ENCODE measurements around the gene NUP160.
"Not testable (repeated sequence)": the region's sequence is repeated elsewhere in the genome, so short reads cannot be mapped to it uniquely, and the experiment has no call there.

NUP160 gene

GRCh38 chr11:47860536-47860935 is 12.4 kb upstream of the NUP160 start:
- DNase-seq = no peak

DNA sequence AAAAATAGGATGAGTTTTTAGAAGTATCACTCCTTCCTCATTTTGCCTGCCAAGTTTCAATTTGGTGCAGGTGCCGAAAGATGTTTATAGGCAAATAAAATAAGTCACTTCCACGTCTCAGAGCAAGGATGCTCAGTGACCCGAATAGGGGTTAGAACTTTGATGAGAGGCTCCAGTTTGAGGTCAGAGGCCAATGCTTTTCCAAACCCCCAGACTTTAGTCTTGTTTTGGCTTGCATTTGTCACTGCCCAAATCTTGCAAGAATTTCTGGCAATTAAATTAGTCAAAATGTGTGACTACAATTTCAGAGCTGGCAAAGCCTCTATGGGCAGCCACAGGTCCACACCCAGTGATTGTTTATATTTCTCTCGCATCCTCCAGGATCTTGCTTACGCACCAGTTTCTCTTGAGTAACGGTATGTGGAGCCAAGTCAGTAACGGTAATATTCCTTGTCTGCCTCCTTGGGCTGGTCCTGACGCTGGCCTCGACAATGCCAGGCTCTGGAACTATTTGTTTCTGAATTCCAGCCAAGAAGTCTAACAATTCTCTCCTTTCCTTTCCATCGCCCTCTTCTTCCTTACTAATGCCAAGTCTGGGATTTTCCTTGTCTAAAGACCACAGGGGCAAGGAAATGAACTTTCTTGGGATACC is 9.9 kb upstream of the NUP160 start:
- DNase-seq = no peak

DNA sequence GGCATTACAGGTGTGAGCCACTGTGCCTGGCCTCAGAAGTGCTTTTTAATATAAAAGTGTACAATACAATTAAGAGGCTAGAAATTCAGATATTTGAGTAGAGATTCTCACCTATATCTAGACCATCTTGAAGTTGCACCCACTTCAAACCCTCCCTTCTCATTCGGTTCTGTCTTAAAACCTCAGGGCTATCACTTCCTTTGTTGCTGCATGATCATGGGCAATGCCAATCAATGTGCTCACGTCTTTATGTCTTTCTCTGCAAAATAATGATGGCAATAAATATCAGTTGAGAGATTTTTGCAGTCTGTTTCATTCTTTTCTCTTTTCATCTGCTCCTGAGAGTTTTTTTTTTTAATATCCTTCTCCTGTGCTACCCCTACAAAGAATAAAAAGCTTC is 9.3 kb upstream of the NUP160 start:
- no peak for DNase-seq

GRCh38 chr11:47856186-47856585 is 8.0 kb upstream of the NUP160 start:
- no peak for DNase-seq

- DNase-seq = no peak
These were observed 6.5 kb upstream of the NUP160 start for GRCh38 chr11:47854667-47855066.

- no peak for DNase-seq
These were observed 3.9 kb upstream of the NUP160 start for GRCh38 chr11:47852053-47852452.

DNA sequence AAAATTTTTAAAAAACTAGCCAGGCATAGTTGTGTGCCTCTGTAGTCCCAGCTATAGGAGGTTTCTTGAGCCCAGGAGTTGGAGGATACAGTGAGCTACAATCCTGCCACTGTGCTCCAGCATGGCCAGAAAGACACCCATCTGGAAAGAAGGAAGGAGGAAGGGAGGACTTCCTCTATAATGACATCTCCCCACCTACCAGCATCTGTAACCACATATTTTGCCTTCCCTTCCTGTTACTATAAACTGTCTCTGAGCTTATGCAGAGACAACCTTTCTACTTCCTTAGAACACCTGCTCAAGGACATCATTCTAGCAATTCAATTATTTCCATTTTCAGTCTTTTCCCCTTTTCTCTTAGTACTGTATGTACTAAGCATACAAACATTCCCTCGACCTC is 2.2 kb upstream of the NUP160 start:
- no peak for DNase-seq

DNA sequence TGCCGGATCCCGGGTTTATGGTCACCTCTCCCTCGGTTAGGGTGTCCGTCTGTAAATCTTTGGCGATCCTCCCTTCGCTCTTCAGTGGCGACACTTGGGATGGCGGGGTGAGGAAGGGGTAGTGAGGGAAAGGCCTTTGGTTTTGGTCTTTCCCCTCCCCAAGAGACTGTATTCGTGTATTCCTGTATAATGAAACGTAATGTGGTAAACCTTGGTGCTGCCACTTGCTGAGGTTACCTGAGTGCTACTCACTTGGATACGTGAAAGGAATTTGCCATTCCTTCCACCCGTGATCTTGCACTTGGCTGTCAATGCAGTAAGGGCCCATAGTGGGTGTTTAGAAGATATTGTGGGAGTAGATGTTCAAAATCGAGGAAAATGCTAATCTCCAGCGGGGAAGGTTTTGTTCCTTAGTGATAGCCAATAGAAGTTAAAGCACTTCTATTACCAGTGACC is 578 bp upstream of the NUP160 start:
- DNase-seq = no peak

- DNase-seq = no peak
These were observed 636 bp downstream of the NUP160 start for GRCh38 chr11:47847537-47847891.

DNA sequence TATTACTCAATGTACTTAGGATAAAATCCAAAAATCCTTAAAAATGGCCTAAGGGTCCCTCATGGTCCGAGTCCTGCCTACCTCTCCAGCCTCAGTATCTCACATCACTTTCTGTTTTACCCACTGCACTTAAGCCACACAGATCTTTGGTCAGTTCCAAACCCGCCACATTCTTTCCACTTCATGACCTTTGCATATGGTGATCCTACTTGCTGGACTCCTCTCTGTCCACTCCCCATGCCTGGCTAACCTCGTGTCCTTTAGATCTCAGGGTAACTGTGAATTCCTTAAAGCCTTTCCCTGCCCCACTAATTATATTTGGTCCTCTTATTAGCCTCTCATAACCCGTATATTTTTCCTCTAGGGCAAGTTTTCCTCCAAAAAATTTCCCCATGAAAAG is 1.2 kb downstream of the NUP160 start:
- DNase-seq = no peak

DNA sequence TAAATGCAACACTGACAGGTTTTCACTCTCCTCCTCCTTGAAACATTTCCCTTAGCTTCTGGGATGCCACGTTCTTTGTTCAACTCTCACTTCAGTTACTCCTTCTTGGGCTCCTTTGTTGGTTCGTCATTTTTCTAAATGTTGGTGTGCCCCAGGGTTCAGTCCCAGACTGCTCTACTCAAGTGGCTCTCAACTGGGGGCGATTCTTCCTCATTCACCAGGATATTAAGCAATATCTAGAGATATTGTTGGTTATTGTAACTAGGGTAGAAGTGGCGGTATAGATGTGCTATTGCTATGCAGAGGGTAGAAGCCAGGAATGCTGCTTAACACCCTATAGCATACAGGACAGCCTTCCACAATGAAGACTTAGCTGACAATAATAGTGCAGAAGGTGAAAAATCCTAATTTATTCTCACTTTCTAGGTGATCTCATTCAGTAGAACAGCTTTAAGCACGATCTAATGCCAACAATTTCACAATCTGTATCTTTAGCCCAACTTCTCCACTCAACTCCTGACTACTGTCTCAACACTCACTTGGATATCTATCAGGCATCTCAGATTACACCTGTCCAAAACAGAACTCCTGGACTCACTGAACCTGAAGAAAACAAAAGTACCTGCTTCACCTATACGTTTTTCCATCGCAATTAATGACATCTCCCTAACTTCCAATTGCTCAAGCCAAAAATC is 4.6 kb downstream of the NUP160 start:
- no peak for DNase-seq

- DNase-seq = no peak
These were observed 5.4 kb downstream of the NUP160 start for GRCh38 chr11:47842749-47843148.

- DNase-seq = no peak
These were observed 10.2 kb downstream of the NUP160 start for GRCh38 chr11:47837929-47838328.

GRCh38 chr11:47837292-47837691 is 10.9 kb downstream of the NUP160 start:
- DNase-seq = no peak

DNA sequence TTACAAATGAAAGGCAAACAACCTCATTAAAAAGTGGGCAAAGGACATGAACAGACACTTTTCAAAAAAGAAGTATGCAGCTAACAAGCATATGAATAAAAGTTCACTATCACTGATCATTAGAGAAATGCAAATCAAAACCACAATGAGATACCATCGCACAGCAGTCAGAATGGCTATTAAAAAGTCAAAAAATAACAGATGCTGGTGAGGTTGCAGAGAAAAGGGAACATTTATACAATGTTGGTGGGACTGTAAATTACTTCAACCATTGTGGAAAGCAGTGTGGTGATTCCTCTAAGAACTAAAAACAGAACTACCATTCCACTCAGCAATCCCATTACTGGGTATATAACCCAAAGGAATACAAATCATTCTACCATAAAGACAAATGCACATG is 18.1 kb downstream of the NUP160 start:
- not testable (repeated sequence) for DNase-seq

GRCh38 chr11:47828284-47828683 is 19.9 kb downstream of the NUP160 start:
- DNase-seq = no peak

DNA sequence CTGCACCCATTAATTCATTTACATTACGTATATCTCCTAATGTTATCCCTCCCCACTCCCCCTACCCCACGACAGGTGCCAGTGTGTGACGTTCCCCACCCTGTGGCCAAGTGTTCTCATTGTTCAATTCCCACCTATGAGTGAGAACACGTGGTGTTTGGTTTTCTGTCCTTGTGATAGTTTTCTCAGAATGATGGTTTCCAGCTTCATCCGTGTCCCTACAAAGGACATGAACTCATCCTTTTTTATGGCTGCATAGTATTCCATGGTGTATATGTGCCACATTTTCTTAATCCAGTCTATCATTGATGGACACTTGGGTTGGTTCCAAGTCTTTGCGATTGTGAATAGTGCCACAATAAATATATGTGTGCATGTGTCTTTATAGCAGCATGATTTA is 25.5 kb downstream of the NUP160 start:
- DNase-seq = not testable (repeated sequence)

GRCh38 chr11:47819743-47820142 is 28.4 kb downstream of the NUP160 start:
- DNase-seq = no peak

DNA sequence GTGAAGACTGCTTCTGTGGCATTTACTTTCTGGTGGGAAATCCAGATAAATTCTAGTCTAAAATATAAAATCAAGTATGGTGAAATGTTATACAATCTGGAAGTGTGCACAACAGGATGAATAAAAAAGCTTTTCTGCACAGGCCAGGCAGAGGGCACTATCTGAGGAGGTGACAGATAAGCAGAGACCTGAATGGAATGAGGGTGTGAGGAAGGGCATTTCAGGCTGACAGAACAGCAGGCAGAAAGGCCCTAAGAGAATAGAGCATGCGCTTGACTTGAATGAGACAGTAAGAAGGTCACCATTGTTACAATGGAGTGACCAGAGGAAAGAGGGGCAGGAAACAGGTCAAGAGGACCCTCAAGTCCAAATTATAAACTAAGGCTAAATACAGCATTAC is 47.4 kb downstream of the NUP160 start:
- no peak for DNase-seq

GRCh38 chr11:47797633-47798032 is 50.5 kb downstream of the NUP160 start:
- DNase-seq = no peak

- no peak for DNase-seq
These were observed 56.2 kb downstream of the NUP160 start for GRCh38 chr11:47791774-47792430.

DNA sequence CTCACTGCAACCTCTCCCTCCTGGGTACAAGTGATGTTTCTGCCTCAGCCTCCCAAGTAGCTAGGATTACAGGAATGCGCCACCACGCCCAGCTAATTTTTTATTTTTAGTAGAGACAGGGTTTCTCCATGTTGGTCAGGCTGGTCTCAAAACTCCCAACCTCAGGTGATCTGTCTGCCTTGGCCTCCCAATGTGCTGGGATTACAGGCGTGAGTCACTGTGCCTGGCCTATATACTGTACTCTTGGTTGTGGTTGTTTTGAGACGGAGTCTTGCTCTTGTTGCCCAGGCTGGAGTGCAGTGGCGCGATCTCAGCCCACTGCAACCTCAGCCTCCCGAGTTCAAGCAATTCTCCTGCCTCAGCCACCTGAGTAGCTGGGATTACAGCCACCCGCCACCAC is 58.1 kb downstream of the NUP160 start:
- DNase-seq = not testable (repeated sequence)

DNA sequence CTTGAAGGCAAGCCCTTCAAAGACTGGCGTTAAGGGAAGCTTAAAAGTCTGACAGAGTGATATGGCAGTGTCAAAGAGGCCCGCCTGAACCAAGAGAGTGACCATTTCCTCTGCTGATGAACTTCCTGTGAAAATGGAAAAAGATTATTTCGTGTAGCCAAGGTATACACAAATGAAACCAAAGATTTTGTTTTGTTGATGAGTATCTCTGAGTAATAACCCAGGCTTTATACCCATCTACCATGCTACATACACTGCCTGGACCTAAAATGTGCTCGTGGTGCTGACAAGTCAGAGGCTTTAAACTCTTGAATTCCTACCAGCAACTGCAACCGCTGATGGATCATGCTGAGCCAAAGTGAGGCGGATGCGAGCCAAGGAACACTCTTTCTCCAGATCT is 60.0 kb downstream of the NUP160 start:
- no peak for DNase-seq

DNA sequence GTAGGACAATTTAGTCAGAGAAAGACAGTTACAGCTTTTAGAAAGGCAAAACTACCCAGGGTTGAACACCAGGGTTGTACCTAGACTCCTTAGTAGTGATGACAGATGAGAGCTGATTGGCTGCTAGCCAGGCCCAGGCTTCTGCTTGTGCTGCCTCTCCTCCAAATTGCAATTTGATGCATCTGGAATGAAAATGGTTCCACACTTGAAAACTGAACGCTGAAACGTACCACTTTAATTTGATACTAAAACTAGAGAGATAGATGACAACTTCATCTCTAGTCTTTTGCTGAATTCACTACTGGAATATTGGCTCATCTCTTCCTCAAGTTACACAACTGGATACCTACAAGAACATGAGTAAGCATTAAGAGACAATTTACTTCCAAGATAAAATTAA is 61.8 kb downstream of the NUP160 start:
- peak; percentile 49 for DNase-seq

All from NCI-H1694 treated with DMSO at 0.1 percent for 48 hours (cell line).